Erythroblast (primary cell): Measurements from ENCODE around the gene MEGF9.

Experiments
- GATA1 ChIP-seq: IDR thresholded peaks from 2 replicates; pipeline ENCODE4 v1.6.1; 2011; ENCODE audit warnings: low read depth, mild to moderate bottlenecking, control low read depth, low read length, moderate library complexity
- POLR2A ChIP-seq: IDR thresholded peaks from 2 replicates; pipeline ENCODE4 v1.6.1; 2011; ENCODE audit warnings: mild to moderate bottlenecking, low read length

GRCh38 chr9:120717176-120717575 is 2.9 kb upstream of the MEGF9 start:
- no peak for TF ChIP-seq POLR2A
- TF ChIP-seq GATA1, result no peak
